Measurements from ENCODE around the gene SERTAD4.

The SERTAD4 gene

DNA sequence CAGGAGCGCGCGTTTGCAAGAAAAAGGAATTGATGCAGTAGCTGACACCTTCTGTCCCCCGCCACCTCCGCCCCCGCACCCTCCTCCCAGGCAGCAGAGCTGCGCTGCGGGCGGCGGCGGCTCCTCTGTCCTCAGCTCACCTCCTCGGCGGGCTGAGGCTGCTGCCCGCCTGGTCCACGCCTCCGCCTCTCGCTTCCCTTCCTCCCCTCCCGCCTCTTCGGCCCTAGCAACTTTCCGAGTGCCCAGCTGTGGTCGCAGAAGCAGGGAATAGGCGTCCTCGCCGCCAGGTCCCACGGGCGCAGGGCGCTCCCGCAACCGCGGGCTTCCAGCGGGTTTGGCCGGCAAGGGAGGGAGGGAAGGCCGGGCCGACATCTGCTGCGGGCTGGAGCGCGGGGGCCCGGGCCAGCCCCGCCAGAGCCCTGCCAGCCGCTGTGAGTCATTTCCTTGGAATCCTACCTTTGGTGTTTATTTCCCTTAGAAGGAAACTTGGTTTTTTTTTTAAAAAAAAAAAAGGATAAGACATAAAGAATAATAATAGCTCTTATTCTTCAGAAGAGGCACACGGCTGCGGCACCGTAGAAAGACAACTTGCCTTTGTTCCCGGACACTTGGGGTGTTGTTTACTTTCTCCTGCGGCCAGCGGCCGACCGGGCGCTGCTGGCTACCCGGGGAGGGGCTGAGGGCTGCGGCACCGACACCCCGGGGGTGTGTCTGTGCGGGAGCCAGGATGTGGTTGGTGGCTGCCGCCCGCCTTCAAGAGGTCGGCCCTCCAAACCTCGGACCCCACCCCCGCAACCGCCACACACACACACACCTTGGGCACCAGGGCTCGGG is 1.1 kb downstream of the SERTAD4 start:
- DNase-seq: no peak

DNA sequence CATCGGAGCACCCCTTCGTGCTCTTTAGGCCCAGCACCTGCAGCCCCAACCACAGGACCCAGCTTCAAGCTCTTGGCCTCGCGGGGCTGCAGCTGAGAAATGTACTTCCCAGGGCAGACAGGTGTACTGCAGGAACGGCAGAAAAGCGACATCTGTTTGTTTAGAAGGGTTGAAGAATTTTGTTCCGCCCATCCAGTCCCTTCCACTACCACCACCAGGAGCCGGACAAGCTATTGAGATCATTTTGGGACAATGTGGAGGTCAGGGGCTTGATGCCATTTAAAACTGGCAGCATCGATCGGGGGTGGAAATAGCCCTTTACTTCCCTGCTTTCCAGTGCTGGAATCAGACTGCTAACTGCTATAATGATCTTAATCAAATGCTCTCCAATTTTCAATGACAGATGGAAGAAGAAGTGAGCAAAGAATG is 1.7 kb downstream of the SERTAD4 start:
- DNase-seq: no peak

DNA sequence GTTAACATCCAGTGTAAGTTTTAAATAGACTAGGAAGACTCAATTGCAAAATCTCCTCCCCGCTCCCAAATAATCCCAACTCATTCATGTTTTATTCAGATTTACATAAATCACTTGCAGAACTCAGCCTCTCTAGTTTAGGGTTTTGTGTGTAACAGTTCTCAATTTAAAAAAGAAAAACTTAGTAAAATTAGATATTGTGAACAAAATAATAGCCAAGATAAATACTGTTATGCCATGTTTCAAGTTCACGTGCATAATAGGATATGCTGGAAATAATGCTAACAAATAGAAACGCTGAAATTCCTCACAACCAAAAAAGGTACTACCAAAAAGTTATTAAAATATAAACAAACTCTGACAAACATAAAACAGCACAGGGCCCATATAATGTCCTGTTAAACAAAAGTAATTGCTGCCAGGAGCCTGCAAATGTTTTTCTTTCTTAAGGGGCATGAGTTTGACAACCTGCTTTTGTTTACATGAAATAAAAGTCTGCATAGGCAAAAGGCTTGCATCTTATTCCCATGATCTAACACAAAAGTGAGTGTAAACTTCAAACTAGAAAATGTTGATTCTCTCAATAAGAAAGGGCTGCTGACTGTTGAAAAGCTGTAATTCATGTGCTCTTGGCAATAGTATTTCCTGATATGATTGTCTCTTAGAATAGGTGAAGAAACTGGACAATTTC is 2.9 kb downstream of the SERTAD4 start:
- DNase-seq: no peak

GRCh38 chr1:210236386-210236839 is 3.8 kb downstream of the SERTAD4 start:
- no peak for DNase-seq

- no peak for DNase-seq
Measured at GRCh38 chr1:210236840-210237409, 4.3 kb downstream of the SERTAD4 start.

DNA sequence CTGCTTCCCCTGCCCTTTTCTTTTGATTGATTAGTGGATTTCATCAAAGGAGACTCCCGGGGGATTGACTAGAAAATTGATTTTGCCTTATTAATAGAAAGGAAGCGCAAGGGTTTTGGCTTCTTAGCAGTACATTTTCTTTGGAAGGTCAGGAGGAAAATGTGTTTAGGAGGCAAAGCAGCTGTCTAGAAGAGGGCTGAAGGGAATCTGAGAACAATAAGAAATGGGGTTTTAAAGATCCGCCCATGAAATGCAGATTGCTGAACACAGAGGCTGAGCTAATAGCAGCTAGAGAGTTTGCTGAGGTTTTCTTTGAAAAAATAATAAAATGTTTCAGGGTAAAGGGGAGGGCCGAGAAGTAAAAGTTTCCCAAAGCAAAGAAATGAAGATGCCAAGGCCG is 4.9 kb downstream of the SERTAD4 start:
- DNase-seq: no peak

DNA sequence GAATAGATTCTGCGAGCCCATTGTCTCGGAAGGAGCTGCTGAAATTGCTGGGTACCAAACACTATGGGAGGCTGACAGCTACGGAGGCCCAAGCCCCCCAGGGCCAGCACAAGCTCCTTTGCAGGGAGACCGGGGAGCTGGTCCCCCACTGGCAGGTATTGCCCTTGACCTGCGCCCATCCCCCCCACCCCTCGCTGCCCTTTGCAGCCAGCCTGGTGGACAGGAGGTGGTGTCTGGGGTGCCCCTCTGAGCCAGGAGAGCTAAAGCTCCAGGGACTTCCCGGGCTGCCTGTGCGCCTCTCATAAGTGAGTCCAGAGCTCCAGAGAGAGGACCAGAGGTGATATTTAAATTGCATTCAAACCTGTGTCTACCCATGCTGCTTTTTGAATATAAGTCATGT is 5.4 kb downstream of the SERTAD4 start:
- DNase-seq: no peak

- DNase-seq: no peak
Measured at GRCh38 chr1:210239349-210240111, 6.9 kb downstream of the SERTAD4 start.

GRCh38 chr1:210241121-210241520 is 8.5 kb downstream of the SERTAD4 start:
- DNase-seq: no peak

DNA sequence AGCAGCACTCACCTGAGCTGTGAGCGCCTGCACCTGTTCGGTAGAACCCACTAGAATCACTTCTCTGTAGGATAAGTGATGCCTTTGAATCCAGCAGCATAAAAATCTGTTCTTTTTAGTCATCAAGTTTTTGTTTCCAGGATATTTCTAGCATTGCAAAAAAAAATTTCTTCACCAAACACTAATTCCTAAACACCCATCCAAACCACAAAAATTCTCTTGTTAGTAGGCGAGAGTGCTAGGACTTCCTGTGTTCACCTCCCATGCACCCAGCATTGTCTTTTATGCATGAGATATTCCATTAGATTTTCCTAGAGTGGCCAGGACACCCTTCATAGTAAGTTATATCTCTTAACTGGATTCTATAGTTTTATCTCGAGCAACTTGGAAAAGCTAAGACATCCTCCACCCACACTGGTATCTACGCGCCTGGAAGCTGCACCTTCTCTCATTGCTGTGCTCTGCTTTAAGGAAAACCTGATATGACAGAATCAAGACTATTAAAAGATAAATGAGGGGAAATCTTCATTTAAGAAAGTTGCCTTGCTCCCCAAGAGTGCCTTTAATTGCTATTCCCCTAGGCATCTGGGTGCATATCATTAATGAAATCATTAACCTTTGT is 12.3 kb downstream of the SERTAD4 start:
- DNase-seq: no peak

DNA sequence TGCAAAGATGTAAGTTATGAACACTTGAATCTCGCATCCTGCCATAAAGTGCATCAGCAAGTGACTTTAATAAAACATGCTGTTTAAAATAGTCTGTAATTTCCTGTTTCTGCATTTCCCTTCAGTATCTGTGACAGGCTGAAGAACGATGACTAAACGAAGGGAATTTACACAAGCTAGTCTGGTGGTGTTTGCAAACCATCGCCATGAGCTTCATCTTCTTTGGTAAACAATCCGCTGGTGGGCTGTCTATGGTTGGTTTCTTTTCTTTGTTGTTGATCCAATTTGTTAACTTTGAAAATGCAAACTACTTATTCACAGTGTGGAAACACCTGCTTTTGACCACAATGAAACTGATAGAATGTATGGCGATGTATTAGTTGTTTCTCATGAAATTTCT is 13.9 kb downstream of the SERTAD4 start:
- no peak for DNase-seq

DNA sequence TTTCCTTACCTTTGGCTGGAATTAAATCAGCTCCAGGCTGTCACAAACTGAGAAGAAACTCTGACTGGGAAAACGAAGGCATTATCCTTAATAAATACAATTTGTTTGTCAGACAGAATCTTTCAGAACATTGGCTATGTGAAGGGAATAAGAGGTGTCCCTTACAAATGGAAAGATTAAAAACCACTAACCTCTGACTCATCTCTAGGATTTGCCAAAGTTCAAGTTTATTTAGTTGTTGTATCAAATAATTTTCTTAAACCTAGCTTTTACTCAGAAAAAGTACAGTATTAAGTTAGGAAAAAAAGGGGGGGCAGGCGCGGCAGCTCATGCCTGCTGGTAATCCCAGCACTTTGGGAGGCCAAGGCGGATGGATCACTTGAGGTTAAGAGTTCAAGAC is 15.7 kb downstream of the SERTAD4 start:
- no peak for DNase-seq

- DNase-seq: no peak
Measured at GRCh38 chr1:210250665-210250997, 18.0 kb downstream of the SERTAD4 start.

- DNase-seq: no peak
Measured at GRCh38 chr1:210250998-210251679, 18.5 kb downstream of the SERTAD4 start.

GRCh38 chr1:210251680-210252490 is 19.3 kb downstream of the SERTAD4 start:
- no peak for DNase-seq

DNA sequence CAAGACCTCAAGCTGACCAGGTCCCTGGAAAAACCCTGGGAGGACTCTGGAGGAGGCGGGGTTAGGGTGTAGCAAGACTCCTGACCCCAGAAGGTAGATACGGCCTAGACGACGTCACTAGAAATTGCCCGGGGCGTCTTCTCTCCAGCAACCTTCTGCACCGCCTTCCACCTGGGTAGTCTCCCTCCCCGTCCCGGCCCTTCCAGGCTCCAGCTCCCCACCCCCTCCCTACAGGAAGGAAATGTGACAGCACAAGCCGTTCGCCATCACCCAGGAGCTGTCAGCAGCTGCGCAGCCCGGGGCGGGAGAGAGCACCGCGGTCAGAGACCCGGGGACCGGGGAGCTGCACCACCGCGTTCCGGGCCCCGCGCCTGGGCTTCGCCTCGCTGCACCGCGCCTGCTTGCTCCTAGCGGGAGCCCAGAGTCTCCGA is 20.0 kb downstream of the SERTAD4 start:
- DNase-seq: no peak

- no peak for DNase-seq
Measured at GRCh38 chr1:210254298-210254697, 21.7 kb downstream of the SERTAD4 start.

DNA sequence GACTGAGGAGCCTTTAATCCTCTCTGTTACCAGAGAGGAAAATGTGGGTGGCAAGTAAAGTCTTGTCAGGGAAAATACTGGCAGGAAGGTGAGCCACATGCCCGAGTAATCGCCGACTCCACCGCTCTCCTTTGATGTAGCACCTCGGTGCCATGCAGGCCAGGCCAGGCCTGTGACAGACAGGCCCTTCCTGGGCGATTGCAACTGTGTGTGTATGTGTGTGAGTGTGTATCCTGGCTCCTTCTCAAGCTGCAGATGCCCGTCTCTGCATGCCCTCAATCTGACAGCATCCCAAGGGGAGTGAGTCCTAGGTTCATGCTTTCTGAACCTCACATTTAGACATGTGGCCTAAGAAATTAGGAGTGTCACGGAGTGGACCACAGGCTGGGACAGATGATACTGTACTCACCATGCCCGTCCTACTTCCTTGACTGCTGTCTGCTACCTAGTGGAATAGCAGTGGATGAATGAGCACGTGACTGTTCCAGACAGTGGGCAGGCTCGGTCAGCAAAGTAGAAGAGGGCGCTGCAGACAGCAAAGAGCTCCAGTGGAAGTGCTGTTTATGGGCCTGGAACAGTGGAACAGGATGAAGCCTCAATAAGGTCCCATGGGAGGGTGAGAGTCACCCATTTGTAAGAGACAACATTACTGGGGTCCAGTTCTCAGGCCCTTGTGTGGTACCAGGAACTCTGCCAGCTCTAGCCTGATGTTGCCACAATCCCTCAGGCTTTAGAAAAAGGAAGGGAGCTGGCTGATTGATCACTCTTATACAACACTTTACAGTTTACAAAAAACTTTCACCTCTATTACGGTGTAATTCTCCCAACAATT is 25.3 kb downstream of the SERTAD4 start:
- DNase-seq: no peak

DNA sequence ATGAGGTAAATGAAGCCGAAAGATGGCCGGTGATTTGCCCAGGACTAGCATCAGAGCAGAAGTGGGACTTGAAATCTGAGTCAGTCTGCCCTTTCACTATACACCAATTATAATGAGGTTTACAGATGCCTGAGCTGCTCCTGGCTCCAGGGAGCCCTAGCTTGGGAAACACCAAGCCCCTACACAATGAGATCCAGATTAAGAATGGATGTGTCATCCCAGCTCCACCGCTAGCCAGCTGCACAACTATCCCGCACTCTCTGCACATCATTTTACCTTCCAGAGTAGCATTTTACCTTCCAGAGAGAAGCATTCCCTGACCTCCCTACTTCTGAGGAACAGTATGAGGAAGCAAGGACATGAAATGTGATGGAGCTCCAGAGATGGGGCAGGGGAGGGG is 27.0 kb downstream of the SERTAD4 start:
- DNase-seq: no peak

DNA sequence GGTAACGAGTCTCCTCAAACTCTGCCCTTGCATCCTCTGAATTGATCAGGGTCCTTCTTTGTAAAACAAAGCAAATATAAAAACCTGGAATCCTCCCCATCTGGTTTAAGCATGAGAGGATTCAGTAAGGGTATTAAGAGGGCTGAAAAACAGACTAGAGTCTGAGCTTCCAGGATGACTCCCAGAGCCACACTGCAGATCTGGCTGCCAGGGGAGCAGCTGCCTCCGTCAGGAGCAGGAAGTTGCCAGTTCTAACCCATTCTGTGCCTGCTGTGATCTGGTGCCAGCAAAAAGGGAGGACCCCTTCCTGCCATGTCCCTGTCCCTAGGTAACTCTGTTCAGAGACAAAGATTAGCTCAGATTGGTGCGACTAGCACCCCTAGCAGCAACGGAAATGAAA is 27.5 kb downstream of the SERTAD4 start:
- no peak for DNase-seq

Data from activated CD4-positive, alpha-beta T cell treated with anti-CD3 and anti-CD28 coated beads for 1 hour (primary cell).